ENCODE measurements around the gene CRYBB3. TPM values are rescaled to one million over a fixed set of nuclear protein-coding genes. Genes with fewer than 3 reads are reported as not detected.

CRYBB3 gene
- polyA plus RNA-seq (2013, experiment 1 of 2; ENCODE audit: insufficient read length) = not detected
- polyA plus RNA-seq (2013, experiment 2 of 2; ENCODE audit: insufficient read length) = not detected

GRCh38 chr22:25199731-25200520 lies at the start of gene CRYBB3:
Gene CRYBB3, plus strand, starts transcription at chr22:25199858. Its CDS starts 1,539 bp downstream, at chr22:25201397.
- no peak for DNase-seq

- DNase-seq = peak; percentile 18
These were observed 45.5 kb upstream of the CRYBB3 start for GRCh38 chr22:25153961-25154666.

- DNase-seq = no peak
These were observed 45.0 kb upstream of the CRYBB3 start for GRCh38 chr22:25154667-25154999.

- DNase-seq = no peak
These were observed 42.9 kb upstream of the CRYBB3 start for GRCh38 chr22:25156736-25157135.

- DNase-seq = peak; percentile 6
These were observed 40.6 kb upstream of the CRYBB3 start for GRCh38 chr22:25159028-25159427.

- no peak for DNase-seq
These were observed 39.3 kb upstream of the CRYBB3 start for GRCh38 chr22:25160120-25160996.

- no peak for DNase-seq
These were observed 38.4 kb upstream of the CRYBB3 start for GRCh38 chr22:25161017-25161915.

- no peak for DNase-seq
These were observed 37.6 kb upstream of the CRYBB3 start for GRCh38 chr22:25161916-25162530.

GRCh38 chr22:25162561-25162960 lies 37.1 kb upstream of the CRYBB3 start:
- no peak for DNase-seq

- DNase-seq = no peak
These were observed 33.9 kb upstream of the CRYBB3 start for GRCh38 chr22:25165785-25166184.

- DNase-seq = no peak
These were observed 33.2 kb upstream of the CRYBB3 start for GRCh38 chr22:25166266-25167040.

GRCh38 chr22:25167082-25167481 lies 32.6 kb upstream of the CRYBB3 start:
- DNase-seq = no peak

- DNase-seq = no peak
These were observed 31.6 kb upstream of the CRYBB3 start for GRCh38 chr22:25167834-25168601.

GRCh38 chr22:25169278-25170031 lies 30.2 kb upstream of the CRYBB3 start:
- no peak for DNase-seq

- no peak for DNase-seq
These were observed 29.2 kb upstream of the CRYBB3 start for GRCh38 chr22:25170426-25170980.

GRCh38 chr22:25172153-25172552 lies 27.5 kb upstream of the CRYBB3 start:
- no peak for DNase-seq

- DNase-seq = no peak
These were observed 25.3 kb upstream of the CRYBB3 start for GRCh38 chr22:25174156-25174887.

GRCh38 chr22:25174888-25175411 lies 24.7 kb upstream of the CRYBB3 start:
- no peak for DNase-seq
